Gastrocnemius medialis (tissue), 4 donors: ENCODE results near the gene WDR73. TPM values are rescaled to one million over a fixed set of nuclear protein-coding genes. Genes with fewer than 3 reads are reported as not detected.

Experiments used
- ATAC-seq, 2 donors: fragments of 150-250 bp; one replicate each; pipeline ENCODE4 v1.9.1; 2016
- DNase-seq, 2 donors: peaks; one replicate each; pipeline ENCODE4 v3.0.0-alpha.2; 2019
- H3K27ac ChIP-seq, 4 donors: fragments of 200-600 bp; sonication (generic); 1 replicate in 1 of 4; 2 replicates in 3 of 4; pipeline ENCODE4 v1.5.1; 2016 to 2018; ENCODE audit warnings: mild to moderate bottlenecking in 2 of 4, moderate library complexity in 1 of 4
- H3K27me3 ChIP-seq, 3 donors: fragments of 200-600 bp; sonication (generic) in 2 of 3; 1 replicate in 1 of 3; 2 replicates in 2 of 3; pipeline versions ENCODE4 v1.5.1 to v1.6.0; 2016 to 2019; ENCODE audit warnings: mild to moderate bottlenecking in 1 of 3, moderate library complexity in 1 of 3
- H3K36me3 ChIP-seq, 2 donors: fragments of 200-600 bp; sonication (generic) in 1 of 2; one replicate each; pipeline ENCODE4 v1.5.1; 2017 to 2018
- H3K4me1 ChIP-seq, 2 donors: fragments of 200-600 bp; sonication (generic) in 1 of 2; one replicate each; pipeline ENCODE4 v1.5.1; 2016 to 2017; ENCODE audit warnings: mild to moderate bottlenecking in 2 of 2
- H3K4me3 ChIP-seq, 4 donors: fragments of 200-600 bp; sonication (generic) in 3 of 4; 1 replicate in 1 of 4; 2 replicates in 3 of 4; pipeline ENCODE4 v1.5.1; 2016 to 2019; ENCODE audit warnings: mild to moderate bottlenecking in 2 of 4
- H3K9me3 ChIP-seq, 3 donors: fragments of 200-600 bp; sonication (generic) in 2 of 3; 1 replicate in 1 of 3; 2 replicates in 2 of 3; pipeline ENCODE4 v1.5.1; 2016 to 2019
- POLR2A ChIP-seq, 2 donors: fragments of 450-650 bp; IDR thresholded peaks; one replicate each; pipeline ENCODE4 v1.6.1; 2017; ENCODE audit warnings: antibody characterized with exemption in 2 of 2, mild to moderate bottlenecking in 2 of 2, moderate library complexity in 2 of 2
- in situ Hi-C, 4 donors: fragments of 200-750 bp; cut with MboI; loops; one replicate each; pipeline versions ENCODE4 v1.15.0 to v1.8.0; 2017; ENCODE audit warnings: low sequenced_read_pairs in 4 of 4
- intact Hi-C: fragments of 100-400 bp; cut with DNase I; formaldehyde crosslinking; loops from one replicate; pipeline ENCODE4 v1.15.1; 2023; ENCODE audit warnings: low total_unique reads
- total RNA-seq, 4 donors: library from RNA; depleted of rRNA; stranded (reverse); fragments of >200 nt; gene quantifications; one replicate each; pipeline versions ENCODE4 v1.1.0 to v1.2.3, GENCODE V29; 2016
- TF ChIP-seq, protein P1 (sequence below), 5 experiments: fragments of 450-650 bp in 3 of 5; fragments of 200-600 bp in 2 of 5; sonication (generic) in 2 of 5; IDR thresholded peaks in 4 of 5; conservative IDR thresholded peaks in 1 of 5; 1 replicate in 4 of 5; 2 replicates in 1 of 5; pipeline ENCODE4 v1.5.1; 2016 to 2019; ENCODE audit warnings: antibody characterized with exemption in 5 of 5, mild to moderate bottlenecking in 3 of 5, moderate library complexity in 3 of 5

Gene WDR73
- total RNA-seq, 4 donors from 2014 or later, result 6.7 to 11.7 (median 10.3) TPM

DNA sequence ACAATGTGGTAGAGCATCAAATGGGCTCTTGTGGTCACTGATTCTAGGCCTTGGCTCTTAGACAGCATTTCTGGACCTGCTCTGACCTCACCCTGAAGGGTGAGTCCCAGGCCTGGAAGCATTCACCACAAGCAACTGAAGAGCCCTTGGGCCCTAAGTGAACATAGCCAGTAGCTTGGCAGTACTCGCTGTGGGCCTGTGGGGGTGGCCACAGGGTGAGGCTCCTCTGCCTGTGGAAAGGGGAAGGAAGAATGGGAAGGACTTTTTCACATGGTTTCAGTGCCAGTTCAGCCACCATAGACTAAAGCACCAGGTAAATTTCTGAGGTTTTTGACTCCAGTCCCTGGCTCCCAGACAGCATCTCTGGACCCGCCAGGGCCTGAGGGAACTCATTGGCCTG, 58.4 kb downstream of the WDR73 start:
- no peak for TF ChIP-seq POLR2A (IDR thresholded peaks at IDR 0.05)
- TF ChIP-seq, protein P1, sequence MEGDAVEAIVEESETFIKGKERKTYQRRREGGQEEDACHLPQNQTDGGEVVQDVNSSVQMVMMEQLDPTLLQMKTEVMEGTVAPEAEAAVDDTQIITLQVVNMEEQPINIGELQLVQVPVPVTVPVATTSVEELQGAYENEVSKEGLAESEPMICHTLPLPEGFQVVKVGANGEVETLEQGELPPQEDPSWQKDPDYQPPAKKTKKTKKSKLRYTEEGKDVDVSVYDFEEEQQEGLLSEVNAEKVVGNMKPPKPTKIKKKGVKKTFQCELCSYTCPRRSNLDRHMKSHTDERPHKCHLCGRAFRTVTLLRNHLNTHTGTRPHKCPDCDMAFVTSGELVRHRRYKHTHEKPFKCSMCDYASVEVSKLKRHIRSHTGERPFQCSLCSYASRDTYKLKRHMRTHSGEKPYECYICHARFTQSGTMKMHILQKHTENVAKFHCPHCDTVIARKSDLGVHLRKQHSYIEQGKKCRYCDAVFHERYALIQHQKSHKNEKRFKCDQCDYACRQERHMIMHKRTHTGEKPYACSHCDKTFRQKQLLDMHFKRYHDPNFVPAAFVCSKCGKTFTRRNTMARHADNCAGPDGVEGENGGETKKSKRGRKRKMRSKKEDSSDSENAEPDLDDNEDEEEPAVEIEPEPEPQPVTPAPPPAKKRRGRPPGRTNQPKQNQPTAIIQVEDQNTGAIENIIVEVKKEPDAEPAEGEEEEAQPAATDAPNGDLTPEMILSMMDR (IDR thresholded peaks at IDR 0.05 in 4 of 5, conservative IDR thresholded peaks at IDR 0.05 in 1 of 5), result no peak
- Histone ChIP-seq H3K36me3 (no peaks in the 10 kb centered on the region), H3K4me1 (peaks cover 0 to 3% of the 10 kb centered on the region in 2 donors), H3K27ac (no peak overlapping the region), H3K27me3 (no peaks in the 10 kb centered on the region), H3K9me3 (no peaks in the 10 kb centered on the region), H3K4me3 (no peak overlapping the region)
- DNase-seq, result no peak
- intact Hi-C loops (loop anchor here (10.0 kb wide), 1 partner anchor 219 kb away; the partner anchor contains the start of gene ALPK3), in situ Hi-C loops (loop anchor here in 2 of 4 donors (10.0 kb wide), 2 partner anchors 59 to 449 kb away; partner anchors contain the start of genes NMB (in 2 of the 2) and WDR73 (in 2 of the 2))
- ATAC-seq, result no peak

DNA sequence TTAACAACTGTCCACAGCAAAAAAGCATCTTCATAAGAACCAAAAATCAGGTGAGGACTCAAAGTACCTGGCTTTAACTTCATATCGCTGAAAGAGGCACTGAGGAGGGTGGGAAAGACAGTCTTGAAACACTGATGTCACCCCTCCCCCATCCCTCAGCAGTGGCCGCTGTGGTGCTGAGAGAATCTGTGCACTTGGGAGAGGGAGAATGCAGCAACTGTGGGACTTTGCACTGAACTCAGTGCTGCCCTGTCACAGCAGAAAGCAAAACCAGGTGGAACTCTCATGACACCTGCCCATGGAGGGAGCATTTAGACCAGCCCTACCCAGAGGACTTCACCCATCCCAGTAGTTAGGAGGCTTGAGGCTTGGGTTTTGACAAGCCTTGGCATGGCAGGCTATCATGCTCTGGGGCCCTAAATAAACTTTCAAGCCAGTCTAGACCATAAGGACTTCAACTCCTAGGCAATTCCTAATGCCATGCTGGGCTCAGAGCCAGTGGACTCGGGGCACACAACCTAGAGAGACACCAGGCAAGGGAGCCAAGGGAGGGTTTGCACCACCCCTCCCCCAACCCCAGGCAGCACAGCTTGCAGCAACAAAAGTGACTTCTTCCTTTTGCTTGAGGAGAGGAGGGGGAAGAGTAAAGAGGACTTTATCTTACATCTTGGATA, 59.3 kb downstream of the WDR73 start:
- in situ Hi-C loops, result loop anchor here in 2 of 4 donors (5.0 to 10.0 kb wide), 3 partner anchors 60 to 450 kb away; partner anchors contain the start of genes NMB (in 2 of the 2) and WDR73 (in 2 of the 2)

GRCh38 chr15:84591815-84592214, 62.3 kb downstream of the WDR73 start:
- intact Hi-C loops, result loop anchor here (10.0 kb wide), 1 partner anchor 223 kb away; the partner anchor contains the start of gene ALPK3
- in situ Hi-C loops, result loop anchor here in 2 of 4 donors (5.0 to 10.0 kb wide), 3 partner anchors 63 to 453 kb away; partner anchors contain the start of genes NMB (in 2 of the 2) and WDR73 (in 2 of the 2)
- TF ChIP-seq POLR2A (IDR thresholded peaks at IDR 0.05), result no peak
- TF ChIP-seq, protein P1 (IDR thresholded peaks at IDR 0.05 in 4 of 5, conservative IDR thresholded peaks at IDR 0.05 in 1 of 5), result no peak
- Histone ChIP-seq H3K36me3 (no peaks in the 10 kb centered on the region), H3K9me3 (no peaks in the 10 kb centered on the region), H3K4me3 (no peak overlapping the region), H3K27ac (no peak overlapping the region), H3K27me3 (no peaks in the 10 kb centered on the region), H3K4me1 (peaks cover 5 to 10% of the 10 kb centered on the region in 2 donors)
- DNase-seq, result no peak
- ATAC-seq, result no peak

More for the DNA sequence above, 59.3 kb downstream of the WDR73 start:
- Histone ChIP-seq H3K27me3 (no peaks in the 10 kb centered on the region), H3K4me1 (no peaks in the 10 kb centered on the region), H3K4me3 (no peak overlapping the region), H3K36me3 (no peaks in the 10 kb centered on the region), H3K9me3 (no peaks in the 10 kb centered on the region), H3K27ac (no peak overlapping the region)
- intact Hi-C loops, result loop anchor here (10.0 kb wide), 1 partner anchor 220 kb away; the partner anchor contains the start of gene ALPK3
- no peak for DNase-seq
- TF ChIP-seq, protein P1 (IDR thresholded peaks at IDR 0.05 in 4 of 5, conservative IDR thresholded peaks at IDR 0.05 in 1 of 5), result no peak
- TF ChIP-seq POLR2A (IDR thresholded peaks at IDR 0.05), result no peak
- ATAC-seq, result no peak

DNA sequence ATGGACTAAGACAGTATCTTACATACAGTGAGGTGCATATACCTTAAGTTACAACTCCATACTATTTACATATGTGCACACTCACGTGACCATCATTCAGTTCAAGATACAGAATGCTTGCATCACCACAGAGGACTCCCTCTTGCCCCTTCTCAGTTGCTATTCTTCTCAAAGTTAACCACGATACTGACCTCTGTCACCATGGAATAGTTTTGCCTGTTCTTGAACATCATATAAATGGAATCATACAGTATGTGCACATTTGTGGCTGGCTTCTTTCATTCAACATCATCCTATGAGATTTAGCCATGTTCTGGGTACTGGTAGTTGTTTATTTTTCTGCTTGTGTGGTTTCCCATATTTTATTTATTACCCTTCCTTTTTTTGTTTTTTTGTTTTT, 63.7 kb downstream of the WDR73 start:
- no peaks in the 10 kb centered on the region for H3K27me3 ChIP-seq
- no peak overlapping the region for H3K27ac ChIP-seq
- no peak overlapping the region for H3K4me3 ChIP-seq
- in situ Hi-C loops, result loop anchor here in 2 of 4 donors (5.0 to 10.0 kb wide), 3 partner anchors 64 to 454 kb away; partner anchors contain the start of genes NMB (in 2 of the 2) and WDR73 (in 2 of the 2)
- peaks cover 5 to 10% of the 10 kb centered on the region in 2 donors for H3K4me1 ChIP-seq
- DNase-seq (no peak), ATAC-seq (no peak)
- no peaks in the 10 kb centered on the region for H3K9me3 ChIP-seq
- intact Hi-C loops, result loop anchor here (10.0 kb wide), 1 partner anchor 224 kb away; the partner anchor contains the start of gene ALPK3
- no peaks in the 10 kb centered on the region for H3K36me3 ChIP-seq
- TF ChIP-seq, protein P1 (IDR thresholded peaks at IDR 0.05 in 4 of 5, conservative IDR thresholded peaks at IDR 0.05 in 1 of 5), result no peak
- no peak for TF ChIP-seq POLR2A (IDR thresholded peaks at IDR 0.05)

Other genes with a start within 250 kb of the WDR73 start
- gene ZSCAN2, start 53.3 kb downstream of the WDR73 start, total RNA-seq, result 10 to 100 TPM in 1 of 4 donors, 1 to 10 TPM in 3; 6.1 to 10.3 (median 8.6) TPM
- gene NMB, start 3.9 kb upstream of the WDR73 start, total RNA-seq, result 1 to 10 TPM in 2 of 4 donors, under 1 TPM in 1, not detected in 1; 0.94 to 1.6 (median 1.6) TPM
- 100 to 1,000 TPM in 3 of 4 donors, 10 to 100 TPM in 1; 90.2 to 127 (median 118) TPM for gene SEC11A, start 61.9 kb upstream of the WDR73 start, total RNA-seq
- 10 to 100 TPM; 30.0 to 49.2 (median 33.8) TPM for gene ZNF592, start 94.3 kb upstream of the WDR73 start, total RNA-seq
- gene ALPK3, start 163.1 kb upstream of the WDR73 start, total RNA-seq, result 100 to 1,000 TPM; 131 to 406 (median 305) TPM
- under 1 TPM in 1 of 4 donors, not detected in 3; 0.47 TPM for gene SLC28A1, start 230.4 kb upstream of the WDR73 start, total RNA-seq